Activated CD8-positive, alpha-beta memory T cell treated with anti-CD3 and anti-CD28 coated beads, Interleukin-2, amount 50 U/mL, for 1 hour (primary cell): ENCODE measurements around the gene GASK1B.

Experiments
- DNase-seq: peaks from one replicate; pipeline ENCODE4 v3.0.0-alpha.2; 2020; ENCODE audit errors: extremely low read depth

Gene GASK1B

GRCh38 chr4:158146736-158147135, 26.1 kb downstream of the GASK1B start:
- DNase-seq: no peak

GRCh38 chr4:158139086-158139485, 33.7 kb downstream of the GASK1B start:
- no peak for DNase-seq

- no peak for DNase-seq
Measured at GRCh38 chr4:158134222-158134621, 38.6 kb downstream of the GASK1B start.

GRCh38 chr4:158133551-158133950, 39.3 kb downstream of the GASK1B start:
- DNase-seq: no peak

- DNase-seq: no peak
Measured at GRCh38 chr4:158131027-158131426, 41.8 kb downstream of the GASK1B start.

GRCh38 chr4:158130204-158130603, 42.6 kb downstream of the GASK1B start:
- DNase-seq: no peak

GRCh38 chr4:158129694-158130093, 43.1 kb downstream of the GASK1B start:
- DNase-seq: no peak

- DNase-seq: no peak
Measured at GRCh38 chr4:158128540-158128939, 44.3 kb downstream of the GASK1B start.

GRCh38 chr4:158125310-158125709, 47.5 kb downstream of the GASK1B start:
- no peak for DNase-seq
